GM19025 (cell line): ENCODE data around the gene TBC1D8B.

ENCODE experiments used
- ATAC-seq: cut with Tn5 transposase; IDR thresholded peaks from one replicate; pipeline ENCODE4 v1.9.1; 2021; ENCODE audit warnings: mild to moderate bottlenecking, low read depth, moderate library complexity; ENCODE audit not compliant: unreplicated experiment

Gene TBC1D8B

GRCh38 chrX:106894978-106895452, 92.5 kb downstream of the TBC1D8B start:
- ATAC-seq, result no peak

DNA sequence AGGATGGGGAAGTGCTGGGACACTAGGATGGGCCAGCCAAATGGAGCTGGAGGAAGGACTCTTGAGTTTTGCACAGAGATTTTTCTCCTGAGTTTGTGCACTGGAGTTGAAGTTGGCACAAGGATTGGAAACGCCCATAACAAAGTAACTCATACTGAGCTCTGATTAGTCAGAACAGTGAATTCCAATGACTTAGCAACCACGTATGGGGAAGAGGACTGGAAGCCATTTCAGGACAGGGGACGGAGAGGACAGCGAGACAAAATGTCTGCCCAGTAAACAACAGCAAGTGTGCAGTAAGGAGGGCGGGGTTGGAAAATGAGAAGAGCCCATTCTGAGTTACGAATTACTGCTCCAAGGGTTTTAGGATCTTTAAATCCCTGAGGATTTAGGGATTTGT, 94.8 kb downstream of the TBC1D8B start:
- ATAC-seq, result no peak

DNA sequence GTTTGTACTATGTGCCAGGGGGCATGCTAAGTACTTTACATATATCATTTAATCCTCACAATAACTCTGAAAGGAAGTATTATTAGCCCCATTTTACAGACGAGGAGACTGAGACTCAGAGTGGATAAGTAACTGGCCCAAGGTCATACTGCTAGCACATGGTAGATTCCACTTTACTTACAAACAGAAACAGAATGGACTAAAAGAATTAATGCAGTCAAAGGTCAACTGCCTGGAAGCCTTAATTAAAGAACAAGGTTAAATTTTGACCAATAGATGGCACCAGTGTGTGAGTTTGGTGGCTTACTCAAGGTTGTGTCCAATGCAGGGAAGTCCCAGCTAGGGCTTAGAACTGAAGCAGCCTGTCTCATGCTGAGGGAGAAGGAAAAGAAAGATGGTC, 96.0 kb downstream of the TBC1D8B start:
- no peak for ATAC-seq

- no peak for ATAC-seq
These were observed 96.8 kb downstream of the TBC1D8B start for GRCh38 chrX:106899276-106899675.

DNA sequence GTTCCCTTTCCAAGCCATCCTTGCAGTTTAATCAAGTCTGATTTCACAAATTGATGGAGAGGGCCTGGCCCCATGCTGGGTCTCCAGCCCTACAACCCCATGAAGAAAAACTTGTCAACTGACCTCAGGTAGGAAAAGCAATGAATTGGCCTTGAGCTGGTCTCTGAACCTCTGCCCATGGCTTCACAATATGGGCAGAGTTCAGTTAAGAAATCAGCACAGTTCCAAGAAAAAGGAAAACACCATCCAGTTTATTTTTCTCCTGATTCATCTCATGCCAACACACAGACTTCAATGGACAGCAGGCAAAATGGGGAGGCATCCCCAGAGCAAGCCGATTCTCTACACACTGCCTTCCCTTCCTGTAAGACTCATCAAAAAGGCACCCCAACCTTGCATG, 97.4 kb downstream of the TBC1D8B start:
- ATAC-seq, result no peak

GRCh38 chrX:106901341-106901740, 98.9 kb downstream of the TBC1D8B start:
- no peak for ATAC-seq

DNA sequence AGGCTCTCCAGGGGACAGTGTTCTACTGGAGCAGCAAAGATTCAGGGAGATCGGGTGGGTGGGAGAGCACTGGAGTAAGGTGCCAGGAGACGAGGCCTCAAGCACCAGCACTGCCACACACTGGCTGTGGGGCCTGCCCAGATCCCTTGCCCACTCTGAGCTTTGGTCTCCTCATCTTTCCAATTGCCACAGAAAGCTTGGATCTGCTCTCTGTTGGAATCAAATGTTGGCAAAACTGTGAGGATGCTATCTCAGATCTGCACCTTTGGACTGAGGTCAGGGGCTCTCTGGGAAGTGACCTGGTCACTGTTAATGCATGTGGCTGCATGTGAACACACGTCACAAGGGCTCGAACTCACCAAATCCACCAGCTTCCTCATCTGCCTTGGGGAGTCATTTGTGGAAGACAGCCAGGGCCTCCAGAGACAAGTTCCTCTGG, 99.3 kb downstream of the TBC1D8B start:
- ATAC-seq, result no peak

GRCh38 chrX:106902684-106903083, 100.2 kb downstream of the TBC1D8B start:
- no peak for ATAC-seq

DNA sequence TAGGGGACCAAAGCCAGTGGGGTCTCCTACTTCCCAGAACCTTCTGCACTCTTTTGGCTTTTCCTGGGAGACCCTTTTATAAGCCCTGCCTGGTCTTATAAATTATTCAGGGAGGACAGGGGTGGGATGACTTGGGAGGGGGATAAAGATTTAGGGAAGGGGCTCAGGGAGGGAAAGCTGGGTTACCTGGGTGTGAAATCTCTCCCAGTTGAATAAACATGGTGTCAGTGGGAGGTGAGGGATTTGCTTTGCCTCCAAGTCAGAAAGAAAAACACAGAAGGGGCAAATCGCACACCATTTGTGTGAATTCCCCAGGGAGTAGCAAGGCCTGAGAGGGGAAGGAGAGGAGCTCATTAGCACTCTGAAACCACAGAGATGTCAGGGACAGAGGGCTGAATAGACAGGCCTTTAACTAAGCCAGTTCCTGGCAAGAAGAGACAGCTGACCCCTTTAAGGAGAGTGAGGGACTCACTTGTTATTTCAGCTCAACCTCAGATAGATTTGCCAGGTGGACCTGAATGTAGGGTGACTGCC, 100.9 kb downstream of the TBC1D8B start, which contains the start of gene RIPPLY1:
RIPPLY1 (minus strand) TSS at position 51 of the 534 bp plus-strand sequence. CDS start 54 bp downstream, outside the sequence.
- ATAC-seq, result no peak

- no peak for ATAC-seq
These were observed 101.5 kb downstream of the TBC1D8B start for GRCh38 chrX:106903856-106904528.

- ATAC-seq, result no peak
These were observed 102.7 kb downstream of the TBC1D8B start for GRCh38 chrX:106905064-106905708.

DNA sequence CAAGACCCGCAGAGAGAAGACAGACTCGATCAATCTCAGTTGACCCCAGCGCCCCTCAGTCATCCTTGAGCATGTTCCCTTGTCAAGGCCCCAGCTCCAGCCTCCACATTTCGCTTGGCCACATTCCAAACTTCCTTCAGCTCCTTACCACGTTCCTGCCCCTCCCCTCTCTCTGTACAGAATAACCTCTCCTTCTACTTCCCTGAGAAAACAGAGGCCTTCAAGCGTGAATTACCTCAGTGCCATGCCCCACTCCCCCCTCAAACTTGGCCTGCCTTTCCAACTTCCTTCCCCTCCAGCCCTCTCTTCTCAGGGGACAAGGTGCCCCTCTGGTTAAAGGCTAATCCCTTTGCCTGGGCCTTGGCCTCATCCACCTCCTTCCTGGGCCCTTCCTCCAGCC, 103.9 kb downstream of the TBC1D8B start:
- ATAC-seq, result no peak

DNA sequence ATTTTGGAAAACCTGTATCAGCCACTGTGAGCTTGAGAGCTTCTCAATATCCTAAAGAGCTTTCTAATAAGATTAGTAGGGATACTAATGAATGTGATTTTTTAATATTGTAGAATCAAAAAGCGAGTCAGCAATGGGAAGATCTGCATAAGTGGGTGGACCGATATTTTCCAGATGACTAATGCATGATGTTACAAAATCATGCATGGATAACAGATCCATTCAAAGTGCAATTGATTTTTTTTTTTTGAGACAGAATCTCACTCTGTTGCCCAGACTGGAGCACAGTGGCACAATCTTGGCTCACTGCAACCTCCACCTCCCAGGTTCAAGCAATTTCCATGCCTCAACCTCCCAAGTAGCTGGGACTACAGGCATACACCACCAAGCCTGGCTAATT, 110.4 kb downstream of the TBC1D8B start:
- no peak for ATAC-seq

DNA sequence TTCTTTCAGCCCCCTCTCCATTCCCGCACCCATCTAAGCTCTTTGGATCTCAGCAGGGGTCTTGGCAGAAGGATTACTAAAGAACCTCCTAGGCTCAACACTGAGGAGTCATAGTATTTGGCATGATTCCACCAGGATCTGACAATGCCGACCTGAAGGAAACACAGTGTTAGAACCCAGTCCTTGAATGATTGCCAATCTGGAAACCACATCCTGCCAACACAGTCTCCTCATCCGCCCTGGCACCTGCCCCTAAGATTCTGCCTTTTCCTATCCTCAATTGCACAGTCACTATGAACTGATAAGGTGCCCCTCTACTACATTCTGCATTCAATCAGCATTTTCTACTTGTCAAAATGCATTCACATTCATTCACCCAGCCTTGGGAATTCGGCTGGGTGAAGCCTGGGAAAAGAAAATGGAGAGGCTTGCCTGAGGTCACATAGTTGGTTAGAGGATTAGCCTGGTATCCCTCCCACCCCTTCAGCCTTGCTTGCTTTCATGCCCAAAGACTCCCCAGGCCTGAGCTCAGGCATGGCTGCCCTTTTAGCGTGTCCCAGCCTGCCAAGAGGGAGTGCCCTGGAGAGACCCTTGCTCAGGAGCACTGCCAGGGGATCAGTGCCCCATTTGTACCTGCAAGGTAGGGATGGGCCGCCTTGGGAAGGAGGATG, 115.5 kb downstream of the TBC1D8B start:
- no peak for ATAC-seq

- ATAC-seq, result no peak
These were observed 117.5 kb downstream of the TBC1D8B start, which contains the start of gene CLDN2 for GRCh38 chrX:106919932-106920452. TSS of gene CLDN2 (plus strand) at chrX:106920402. CDS start at chrX:106928229, 7,827 bp downstream.

DNA sequence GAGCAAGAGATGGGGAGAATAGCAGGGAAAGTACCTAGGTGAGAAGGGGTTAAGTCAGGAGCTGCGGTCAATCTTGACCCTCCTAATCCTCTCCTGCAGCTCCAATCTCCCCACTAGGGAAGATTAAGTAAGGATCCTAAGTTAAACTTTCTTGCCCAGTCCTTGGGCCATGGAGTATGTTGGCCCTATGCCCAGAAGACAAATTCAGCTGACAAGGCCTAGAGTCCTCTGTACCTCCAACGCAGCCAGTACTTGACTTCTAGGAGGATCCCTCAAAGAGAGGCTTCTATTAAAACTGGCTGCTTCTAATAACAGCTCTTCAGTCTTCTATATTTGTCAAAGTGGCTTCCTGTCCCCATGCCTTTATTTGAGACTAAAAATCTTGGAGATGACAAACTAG, 119.2 kb downstream of the TBC1D8B start:
- ATAC-seq, result no peak
